ENCODE data around the gene ZNF195.
"Not testable (repeated sequence)": the region's sequence is repeated elsewhere in the genome, so short reads cannot be mapped to it uniquely, and the experiment has no call there.

GRCh38 chr11:3419496-3419895, 40.5 kb upstream of the ZNF195 start:
- not testable (repeated sequence) for TF ChIP-seq CTCF (conservative IDR thresholded peaks at IDR 0.05 in 1 of 2, IDR thresholded peaks at IDR 0.05 in 1 of 2; ENCODE audit: extremely low read depth in 1 of 2, insufficient read depth in 1 of 2, low read depth in 1 of 2, low read length in 2 of 2); EZH2 (IDR thresholded peaks at IDR 0.05; ENCODE audit: borderline replicate concordance, low read length)
